ENCODE measurements around the gene ELF5.

The ELF5 gene

DNA sequence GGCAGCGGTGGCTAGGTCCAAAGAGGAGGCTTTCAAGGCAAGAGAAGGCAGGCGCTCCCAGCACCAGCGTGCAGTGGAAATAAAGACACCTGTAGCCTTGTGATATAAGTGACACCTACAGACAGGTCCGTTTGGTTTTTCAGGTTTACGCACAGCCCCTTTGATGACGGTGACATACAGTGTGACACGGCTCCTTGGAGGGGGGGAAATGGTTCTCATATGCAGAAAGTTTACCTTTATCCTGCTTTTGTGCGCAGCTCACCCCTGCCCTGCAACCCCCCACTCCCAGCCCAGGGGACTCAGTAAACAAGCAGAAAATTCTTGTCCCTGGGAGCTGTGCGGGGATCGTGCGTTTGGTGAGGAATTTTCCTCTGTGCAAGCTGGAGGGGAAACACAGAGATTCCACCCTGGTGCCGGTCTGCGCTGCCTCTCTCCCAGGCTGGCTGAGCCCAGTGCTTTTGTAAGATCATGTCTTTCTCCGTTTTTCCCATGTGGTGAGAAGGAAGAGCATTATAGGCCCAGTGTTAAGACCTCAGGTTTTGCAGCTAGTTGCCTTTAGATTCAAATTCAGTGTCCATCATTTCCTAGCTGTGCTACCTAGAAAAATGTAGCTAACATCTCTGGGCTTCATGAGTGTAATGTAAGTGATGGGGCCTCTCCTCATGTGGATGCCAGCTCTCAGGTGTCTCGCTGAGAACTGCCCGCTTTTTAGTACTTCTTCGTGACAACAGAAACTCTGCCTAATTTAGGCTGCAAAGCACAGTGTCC is at the start of gene ELF5:
ELF5 (minus strand) TSS at position 113 of the 768 bp plus-strand sequence. CDS start 8,045 bp downstream, outside the sequence.
- no peak for DNase-seq

DNA sequence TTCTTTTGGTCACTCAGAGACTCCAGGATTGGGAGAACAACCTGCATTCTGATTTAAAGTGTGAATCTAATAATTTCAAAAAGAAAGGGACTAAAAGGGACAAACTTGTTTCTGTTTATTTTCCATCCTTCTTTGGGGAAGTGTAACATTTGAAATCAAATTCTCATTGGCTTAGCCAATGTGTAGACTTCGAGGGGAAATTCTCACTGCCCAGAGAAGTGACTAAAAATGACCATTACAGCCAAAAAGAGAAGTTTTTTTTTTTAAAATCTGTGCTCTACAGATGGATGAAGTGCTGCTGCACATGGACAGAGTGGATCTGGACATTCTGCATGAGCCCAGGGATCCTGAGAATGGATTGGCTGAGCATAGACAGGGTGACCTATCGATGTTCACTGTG is 49.4 kb upstream of the ELF5 start:
- DNase-seq, result no peak

DNA sequence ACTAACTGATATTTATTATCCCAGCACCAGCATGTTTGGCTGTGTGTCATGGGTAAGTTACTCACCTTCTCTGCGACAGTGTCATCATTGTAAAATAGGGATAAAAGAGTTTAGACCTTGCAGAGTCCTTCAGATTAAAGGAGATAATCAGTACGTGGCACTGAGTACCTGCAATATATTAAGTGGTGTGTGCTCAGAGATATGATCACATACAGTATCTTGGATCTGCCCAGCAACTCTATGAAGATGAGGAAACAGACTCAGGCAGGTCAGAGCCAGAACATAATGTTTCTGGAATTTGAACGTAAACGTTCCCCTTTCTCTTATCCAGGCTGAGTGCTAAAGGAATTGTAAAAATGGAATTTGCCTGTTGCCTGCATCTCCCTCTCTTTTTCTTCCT is 46.9 kb upstream of the ELF5 start:
- DNase-seq, result no peak

DNA sequence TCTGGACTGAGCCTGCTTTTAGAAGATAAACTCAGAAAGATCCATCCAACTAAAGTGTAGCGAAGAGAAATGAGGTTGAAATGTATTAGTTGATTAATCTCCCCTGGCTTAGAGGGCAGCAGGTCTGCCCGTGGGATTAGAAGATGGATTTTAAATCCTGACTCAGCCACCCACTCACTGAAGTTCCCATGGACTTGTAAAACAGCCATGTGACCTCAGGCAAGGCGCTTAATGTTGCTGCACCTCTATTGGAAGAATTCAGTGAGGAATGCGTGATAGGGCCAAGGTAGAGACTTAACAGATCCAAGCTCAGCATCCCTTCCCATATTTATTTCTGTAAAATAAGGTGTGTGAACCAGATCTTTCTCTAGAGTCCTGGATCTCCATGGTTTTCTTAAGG is 45.1 kb upstream of the ELF5 start:
- no peak for DNase-seq

DNA sequence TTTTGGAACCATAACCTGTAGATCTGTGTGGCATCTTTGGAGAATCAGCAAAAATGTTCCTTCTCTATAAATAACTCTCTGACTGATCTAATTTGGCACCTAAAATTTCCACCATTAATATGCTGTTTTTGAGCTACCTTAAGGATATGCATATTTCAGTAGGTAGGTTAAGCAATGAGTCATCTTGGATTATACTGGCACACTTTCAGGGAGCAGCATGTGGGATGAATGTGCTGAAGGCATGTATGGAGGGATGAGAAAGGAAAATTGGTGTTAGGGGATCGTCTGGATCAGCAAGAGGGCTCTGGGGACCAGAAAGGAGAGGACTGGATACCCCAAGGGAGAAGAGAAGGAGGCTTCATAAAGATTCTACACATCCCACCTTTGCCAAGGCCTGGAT is 44.6 kb upstream of the ELF5 start:
- no peak for DNase-seq

DNA sequence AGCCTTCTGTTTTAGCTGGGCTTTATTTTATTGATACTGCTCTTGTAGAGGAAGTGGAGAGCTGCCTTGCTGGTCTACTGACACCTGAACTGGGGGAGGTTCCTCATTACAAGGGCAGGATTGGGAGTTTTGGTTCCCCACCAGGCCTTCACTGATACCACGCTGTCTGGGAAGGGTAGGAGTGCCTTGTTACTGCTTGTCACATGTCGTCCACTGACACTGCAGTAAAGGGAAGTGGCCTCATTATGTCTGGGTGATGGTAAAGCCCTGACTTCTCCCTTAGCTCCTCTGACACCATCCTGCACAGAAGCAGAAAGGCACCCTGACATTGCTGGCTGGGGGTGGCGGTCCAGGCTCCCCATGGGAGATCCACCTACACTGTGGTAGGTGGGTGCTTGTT is 38.7 kb upstream of the ELF5 start:
- DNase-seq, result no peak

DNA sequence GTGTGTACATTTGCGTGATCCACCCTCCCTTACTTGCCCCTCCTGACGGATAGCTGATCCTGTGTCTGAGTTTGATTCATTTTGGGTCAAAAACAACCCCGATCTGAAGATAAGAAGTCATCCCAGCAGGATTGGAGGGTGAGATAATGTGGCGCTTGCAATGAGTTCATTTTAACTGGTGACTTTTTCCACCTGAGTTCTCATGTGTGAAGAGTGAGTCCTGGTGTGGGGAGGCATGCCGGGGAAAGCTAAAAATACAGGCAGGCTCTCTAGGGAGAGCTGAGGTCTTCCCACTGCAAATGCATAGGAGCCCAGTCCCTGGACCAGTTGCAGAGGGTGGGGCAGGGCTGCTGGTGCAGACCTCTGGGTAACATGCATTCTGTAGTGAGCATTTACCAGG is 35.7 kb upstream of the ELF5 start:
- DNase-seq, result no peak

DNA sequence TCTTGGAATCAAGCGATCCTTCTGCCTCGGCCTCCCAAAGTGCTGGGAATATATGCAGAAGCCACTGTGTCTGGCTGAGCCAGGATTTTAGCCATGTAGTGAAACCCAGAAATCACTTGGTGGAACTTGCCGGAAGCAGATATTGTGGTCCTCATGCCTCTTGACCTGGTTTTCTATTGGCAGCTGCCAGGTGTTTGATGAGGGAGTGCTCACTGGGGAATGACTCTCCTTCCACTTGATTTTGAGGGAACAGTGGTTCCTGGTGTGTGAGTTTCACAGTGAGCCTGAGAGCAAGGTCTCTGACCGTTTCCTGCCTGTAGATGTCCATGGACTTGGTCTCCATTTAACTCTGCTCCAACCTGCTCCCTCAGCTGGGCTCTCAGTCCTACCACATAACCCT is 34.7 kb upstream of the ELF5 start:
- DNase-seq, result no peak

DNA sequence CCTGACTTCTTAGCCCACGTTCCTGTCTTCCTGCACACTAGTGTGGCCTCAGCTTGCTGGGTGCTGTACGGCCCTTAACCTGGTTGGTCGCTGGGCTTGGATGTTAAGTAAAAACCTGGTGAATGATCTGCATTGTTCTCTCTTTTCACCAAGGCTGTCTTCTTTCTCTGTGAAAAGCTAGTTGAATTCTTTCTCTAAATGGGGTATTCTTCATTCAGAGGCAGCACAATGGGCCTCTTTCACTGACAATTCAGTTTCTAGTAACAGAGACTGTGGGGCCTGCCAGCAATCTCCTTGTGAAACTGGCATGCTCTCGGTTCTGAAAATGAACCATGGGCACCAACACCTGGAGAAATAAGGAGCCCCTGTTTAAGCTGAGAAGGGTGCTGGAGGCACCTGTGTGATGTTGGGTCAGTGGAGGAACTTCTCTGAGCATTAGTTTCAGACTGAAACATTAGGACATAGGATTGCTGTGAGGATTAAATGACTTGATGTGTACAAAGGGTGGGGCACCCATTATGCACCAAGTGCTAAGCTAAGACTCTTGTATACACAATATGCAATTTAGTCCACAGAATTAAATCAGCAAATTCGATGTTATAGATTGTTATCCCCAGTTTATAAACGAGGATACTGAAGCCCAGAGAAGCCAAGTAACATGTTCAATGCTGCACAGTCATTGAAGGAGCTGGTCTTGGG is 33.1 kb upstream of the ELF5 start:
- DNase-seq, result no peak

DNA sequence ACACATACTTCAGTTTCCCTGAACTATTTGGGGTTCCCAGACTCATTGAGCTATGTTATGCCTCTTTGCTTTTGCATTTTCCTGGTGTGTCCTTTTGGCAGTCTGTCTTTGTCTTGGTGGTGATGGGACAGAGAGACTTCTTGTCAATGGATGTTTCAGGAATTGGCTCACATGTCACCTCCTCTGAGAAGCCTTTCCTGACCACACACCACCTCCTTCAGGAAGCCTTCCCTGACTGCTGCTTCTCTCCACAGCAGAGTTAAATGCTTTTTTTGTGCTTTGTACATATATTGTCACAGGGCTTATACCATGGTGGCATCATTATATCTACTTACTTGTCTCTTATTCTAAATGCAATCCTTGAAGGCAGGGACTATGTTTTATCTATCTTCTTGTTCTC is 28.5 kb upstream of the ELF5 start:
- no peak for DNase-seq

DNA sequence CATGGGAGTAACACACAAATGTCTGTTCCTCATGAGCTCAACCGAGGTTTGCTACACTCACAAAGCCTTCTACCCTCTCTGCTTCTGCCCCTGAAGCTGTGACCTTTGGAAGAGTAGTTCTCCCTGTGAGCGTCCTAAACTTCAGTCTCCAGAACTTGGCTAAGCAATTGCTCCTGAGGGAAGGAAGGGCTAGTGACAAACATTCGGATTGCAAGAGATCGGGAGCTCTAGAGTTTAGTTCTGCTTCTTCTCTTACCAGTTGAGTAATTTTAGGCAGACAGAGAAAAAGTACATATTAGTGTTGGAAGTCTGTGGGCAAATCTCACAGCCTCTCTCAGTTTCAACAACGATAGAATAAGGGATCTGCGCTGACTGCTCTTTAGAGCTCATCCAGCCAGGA is 27.3 kb upstream of the ELF5 start:
- no peak for DNase-seq

DNA sequence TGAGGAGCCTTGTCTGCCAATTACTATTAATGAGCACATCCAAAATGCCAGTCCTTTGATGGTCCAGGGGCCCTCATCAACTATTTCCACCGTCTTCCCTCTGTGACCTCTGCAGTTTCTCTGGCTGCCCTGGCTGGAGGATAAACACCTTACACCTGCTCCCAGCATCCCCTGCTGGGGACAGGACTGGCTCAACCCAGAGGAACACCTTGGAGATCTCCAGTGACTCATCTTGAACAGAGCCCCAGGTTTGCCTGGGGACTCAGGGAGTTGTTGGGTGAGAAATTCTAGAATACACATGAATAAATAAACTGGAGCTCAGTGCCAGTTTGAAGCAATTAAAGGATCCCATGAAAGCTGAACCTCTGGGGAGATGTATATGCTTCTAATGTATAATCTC is 24.0 kb upstream of the ELF5 start:
- no peak for DNase-seq

DNA sequence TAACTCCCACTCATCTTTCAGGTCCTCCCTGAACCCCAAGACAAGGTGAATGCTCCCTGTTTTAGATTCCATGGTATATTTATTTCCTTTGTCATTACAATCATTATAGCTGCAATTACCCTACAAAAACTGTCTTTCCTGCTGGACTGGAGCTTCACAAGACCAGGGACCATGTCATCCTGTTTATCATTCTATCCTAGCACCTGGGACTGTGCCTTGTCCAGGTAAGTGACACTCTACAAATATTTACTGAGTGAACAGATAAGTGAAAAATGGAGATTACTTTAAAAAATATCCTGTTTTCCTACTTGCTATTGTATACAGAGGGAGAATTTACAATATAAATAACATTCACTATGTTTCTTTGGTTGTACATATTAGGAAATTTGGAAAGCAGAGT is 22.5 kb upstream of the ELF5 start:
- no peak for DNase-seq

DNA sequence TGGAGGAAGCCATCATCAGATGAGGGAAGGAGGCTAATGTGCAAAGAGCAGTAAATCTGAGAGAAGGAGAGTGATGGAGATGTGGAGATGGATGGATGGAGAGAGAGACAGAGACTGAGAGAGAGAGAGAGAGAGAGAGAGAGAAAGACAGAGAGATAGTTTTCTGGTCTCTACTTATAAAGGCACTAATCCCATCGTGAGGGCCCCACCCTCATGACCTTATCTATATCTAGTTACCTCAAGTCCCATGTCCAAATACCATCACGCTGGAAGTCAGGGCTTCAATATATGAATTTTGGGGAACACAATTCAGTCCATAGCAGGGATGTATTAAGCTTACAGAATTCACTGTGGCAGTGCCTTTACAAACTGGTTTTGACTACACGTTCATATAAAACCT is 21.2 kb upstream of the ELF5 start:
- no peak for DNase-seq

DNA sequence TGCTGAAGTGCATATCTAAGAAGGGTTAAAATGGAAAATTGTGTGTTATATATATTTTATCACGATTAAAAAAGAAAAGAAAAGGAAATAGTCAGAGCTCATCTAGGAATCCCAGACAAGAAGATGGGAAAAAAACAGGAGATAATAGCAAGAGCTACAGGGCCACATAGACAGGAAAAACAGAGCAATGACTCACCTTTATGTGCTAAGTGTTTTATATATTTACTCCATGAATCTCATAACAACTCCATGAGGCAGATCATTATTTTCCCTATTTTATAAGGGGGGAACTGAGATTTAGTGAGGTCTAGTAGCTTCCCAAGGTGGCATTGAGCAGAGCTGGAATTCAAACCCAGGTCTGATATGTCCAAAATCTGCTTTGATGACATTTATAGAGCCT is 18.1 kb upstream of the ELF5 start:
- no peak for DNase-seq

DNA sequence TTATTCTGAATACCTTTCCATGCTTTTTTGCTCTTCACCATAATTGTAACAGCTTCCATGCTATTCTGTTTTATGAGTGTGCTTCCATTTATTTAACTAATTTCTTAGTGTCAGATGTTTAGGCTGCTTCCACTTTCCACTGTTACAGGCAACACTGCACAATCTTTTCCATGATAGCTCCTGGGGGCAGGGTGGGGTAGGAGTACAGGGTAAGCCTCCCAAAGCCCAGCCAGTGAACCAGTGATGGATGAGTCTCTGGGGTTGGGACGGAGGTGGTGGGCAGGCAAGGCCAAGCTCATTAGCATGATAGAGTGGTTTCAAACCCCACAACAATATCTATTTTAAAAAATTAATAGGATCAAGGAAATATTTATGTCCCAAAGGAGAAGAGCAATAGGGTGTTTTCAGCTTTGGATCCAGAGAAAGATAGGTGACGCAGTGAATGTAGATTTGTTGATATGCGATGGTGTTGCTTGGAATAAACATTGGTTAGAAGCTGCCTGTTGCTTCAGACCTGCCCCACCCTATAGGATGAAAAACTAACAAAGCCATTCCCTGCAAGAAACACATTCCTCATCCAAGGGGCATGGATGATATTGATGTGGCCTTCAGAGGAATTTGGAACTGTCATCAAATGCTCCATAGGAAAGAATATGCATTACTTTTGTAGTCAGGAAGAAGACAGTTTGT is 17.1 kb upstream of the ELF5 start:
- DNase-seq, result no peak

DNA sequence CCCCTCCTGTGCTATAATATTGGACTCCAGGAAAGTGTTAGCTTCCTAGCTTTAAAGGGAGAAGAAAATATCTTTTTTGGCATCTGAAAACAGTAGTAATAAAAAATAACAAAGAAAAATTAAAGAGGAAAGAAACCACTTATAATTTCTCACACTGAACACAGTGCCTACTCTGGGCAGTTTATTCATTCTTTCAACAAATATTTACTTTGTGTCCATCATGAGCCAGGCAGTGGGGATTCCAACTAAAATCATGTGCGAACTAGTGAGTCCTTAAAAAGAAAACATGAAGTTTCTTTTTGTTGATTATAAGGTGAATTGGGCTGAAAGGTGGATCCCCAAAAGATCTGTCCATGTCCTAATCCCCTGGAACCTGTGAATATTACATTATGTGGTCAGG is 16.0 kb upstream of the ELF5 start:
- DNase-seq, result no peak

DNA sequence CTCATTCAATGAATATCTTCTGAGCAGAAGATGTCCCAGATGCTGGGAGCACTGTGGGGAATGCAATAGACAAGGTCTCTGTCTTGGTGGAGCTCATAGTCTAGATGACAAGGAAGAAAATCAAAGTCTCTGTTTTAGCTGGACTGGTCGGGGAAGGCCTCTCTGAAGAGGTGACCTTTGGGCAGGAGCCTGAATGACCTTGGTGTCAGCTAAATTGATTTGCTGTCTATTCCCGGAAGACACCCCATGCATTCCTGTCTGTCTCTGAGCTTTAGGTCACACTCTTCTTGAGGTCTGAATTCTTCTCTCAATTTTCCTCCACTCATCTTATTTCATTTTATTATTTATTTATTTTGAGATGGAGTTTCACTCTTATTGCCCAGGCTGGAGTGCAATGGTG is 14.5 kb upstream of the ELF5 start:
- no peak for DNase-seq

DNA sequence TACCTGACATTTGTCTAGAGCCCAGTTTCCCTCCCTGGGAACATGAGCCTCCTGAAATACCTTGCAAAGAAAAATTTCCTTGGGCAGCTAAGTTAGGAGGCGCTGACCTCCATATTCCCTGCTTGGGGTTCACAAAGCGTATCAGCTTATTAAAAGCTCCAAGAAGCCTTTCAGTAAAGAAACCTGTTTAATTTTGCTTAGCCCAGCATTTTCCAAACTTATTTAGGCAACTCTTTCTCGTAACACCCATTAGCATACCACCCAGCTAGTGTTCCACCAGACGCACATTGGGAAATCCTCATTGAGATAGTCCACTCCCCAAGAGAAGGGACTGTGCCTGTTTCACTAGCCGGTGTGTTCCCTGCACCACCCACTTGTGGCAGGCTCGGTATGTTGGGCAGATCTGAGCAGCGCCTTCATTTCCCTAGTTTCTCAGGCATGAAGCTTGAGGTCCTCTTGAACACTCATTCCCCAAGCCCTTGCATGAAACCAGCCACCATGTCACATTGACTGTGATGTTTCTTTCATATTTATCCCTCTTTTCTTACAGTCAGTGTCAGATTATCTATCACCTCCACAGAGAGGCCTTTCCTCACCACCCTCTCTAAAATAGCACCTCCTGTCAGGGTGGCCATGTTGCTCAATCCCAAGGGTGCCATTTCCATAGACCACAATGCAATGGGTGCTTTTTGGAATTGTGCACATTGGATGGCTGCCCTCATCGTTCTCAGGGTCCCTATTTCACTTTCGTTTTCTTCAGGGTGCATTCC is 12.5 kb upstream of the ELF5 start:
- DNase-seq, result no peak

DNA sequence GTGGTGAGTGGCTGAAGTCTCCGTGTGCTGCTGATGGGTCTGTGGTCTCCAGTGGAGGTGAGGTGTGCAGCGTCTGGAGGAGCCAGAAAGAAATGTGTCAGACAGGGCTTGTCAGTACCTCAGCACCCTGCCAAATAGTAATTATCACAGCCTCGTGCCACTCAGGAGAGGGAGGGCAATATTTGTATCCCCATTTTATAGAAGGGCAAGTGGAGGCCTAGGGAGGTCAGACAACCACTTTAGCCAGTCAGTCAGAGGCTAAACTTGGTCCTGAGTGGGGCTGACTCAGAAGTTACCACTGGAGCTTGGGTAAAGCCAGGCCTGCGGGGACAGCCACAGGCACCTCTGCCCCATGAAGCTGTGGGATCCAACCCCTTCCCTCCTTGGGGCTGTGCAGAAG is 11.5 kb upstream of the ELF5 start:
- DNase-seq, result no peak

DNA sequence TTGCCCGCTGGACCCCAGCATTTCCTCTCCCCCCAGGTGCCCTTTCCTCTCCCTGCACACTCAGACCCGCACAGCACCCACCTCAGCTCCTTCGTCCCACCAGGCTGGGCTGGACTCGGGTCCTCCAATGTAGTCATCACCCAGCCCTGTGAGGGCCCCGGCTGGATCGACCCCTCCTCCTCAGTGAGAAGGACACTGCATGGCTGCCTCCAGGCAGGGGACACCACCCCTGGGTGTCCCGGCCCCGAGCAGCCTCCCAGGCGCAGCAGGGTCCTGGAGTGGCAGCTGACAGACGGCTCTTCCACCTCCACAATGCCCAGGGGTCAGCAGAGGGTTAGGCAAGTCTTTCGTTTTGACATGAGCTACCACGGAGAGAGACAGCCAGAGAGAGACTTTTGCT is 11.1 kb upstream of the ELF5 start:
- no peak for DNase-seq

DNA sequence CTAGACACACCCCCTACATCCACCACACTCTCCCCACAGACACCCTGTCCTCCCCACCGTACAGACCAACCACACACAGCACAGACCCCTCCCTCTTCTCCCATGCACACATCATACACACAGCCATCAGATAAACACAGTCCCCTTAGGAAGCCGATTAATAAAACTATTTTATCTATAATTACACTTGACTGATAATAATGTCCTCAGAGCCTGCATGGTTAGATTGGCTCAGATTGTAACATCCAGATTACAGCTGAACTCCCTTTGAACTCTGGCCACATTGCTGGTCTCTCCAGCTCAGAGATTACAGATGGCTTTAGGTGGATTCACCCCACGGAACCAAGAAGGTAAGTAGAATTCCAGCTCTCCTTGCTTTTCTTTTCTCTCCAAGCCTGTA is 9.5 kb upstream of the ELF5 start:
- no peak for DNase-seq

DNA sequence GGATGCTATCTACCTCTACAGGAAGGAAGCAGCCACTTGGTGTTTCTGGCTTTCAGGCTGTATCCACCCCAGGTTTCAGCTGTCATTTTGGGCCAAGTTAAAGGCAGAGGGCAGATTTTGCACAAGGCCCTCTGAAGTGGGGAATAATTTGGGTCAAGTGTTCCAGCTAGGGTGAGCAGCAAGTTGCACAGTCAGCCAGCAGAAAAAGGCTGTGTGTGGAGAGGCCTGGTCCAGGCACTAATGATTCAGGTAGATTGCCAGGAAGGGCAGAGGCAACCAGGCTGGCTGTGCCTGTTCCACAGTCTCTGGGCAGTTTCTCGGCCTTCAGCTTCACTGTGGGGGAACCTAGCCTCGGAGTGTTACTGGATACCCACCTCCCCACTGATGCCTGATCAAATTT is 8.6 kb upstream of the ELF5 start:
- no peak for DNase-seq

DNA sequence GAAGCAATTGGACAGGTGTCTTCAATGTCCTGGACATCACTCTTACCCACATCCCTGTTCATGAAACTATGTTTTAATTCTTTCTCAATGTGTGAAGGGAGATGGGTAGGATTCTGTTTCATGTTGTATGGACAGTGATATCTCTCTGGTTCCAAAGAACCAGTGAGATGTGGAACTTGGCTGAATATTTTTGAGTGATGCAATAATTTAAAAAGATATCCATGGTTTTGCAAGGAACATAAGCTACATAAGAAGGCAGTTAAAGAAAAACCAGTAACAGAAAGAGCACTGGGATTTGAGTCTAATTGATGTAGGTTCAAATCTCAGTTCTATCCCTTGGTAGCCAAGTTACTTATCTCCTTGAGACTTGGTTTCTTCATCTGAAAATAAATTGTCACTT is 7.7 kb upstream of the ELF5 start:
- no peak for DNase-seq
